Colonic mucosa (tissue), 4 donors: Measurements from ENCODE around the gene GTSE1. TPM values are rescaled to one million over a fixed set of nuclear protein-coding genes. Genes with fewer than 3 reads are reported as not detected.

Source experiments
- DNase-seq: peaks from one replicate; pipeline ENCODE4 v3.0.0-alpha.2; 2020
- H3K27ac ChIP-seq: fragments of 200-600 bp; one replicate; pipeline ENCODE4 v1.8.0; 2021
- H3K27me3 ChIP-seq: fragments of 200-600 bp; one replicate; pipeline ENCODE4 v1.8.0; 2021
- H3K36me3 ChIP-seq: fragments of 200-600 bp; one replicate; pipeline ENCODE4 v1.8.0; 2021
- H3K4me1 ChIP-seq: fragments of 200-600 bp; one replicate; pipeline ENCODE4 v1.8.0; 2021; ENCODE audit warnings: mild to moderate bottlenecking
- H3K4me3 ChIP-seq: fragments of 200-600 bp; one replicate; pipeline ENCODE4 v1.8.0; 2021
- H3K9ac ChIP-seq, 2 donors: one replicate each; pipeline ENCODE4 v1.7.0; 2013; ENCODE audit warnings: control low read depth in 2 of 2, low read depth in 2 of 2, low read length in 2 of 2
- H3K9me3 ChIP-seq: fragments of 200-600 bp; one replicate; pipeline ENCODE4 v1.8.0; 2021
- intact Hi-C: fragments of 100-400 bp; cut with DNase I; formaldehyde crosslinking; loops from one replicate; pipeline ENCODE4 v1.14.1; 2022
- total RNA-seq, 2 donors: library from RNA; stranded (reverse); fragmentation: NEBNext Ultra II Directional in 1 of 2; extraction: Animal tissue kit (Norgen Biotek cat#: 25700) in 1 of 2; gene quantifications; one replicate each; pipeline ENCODE4 v1.2.1, GENCODE V29; 2021
- TF ChIP-seq, protein P1 (sequence below): fragments of 200-600 bp; IDR thresholded peaks from one replicate; pipeline ENCODE4 v1.8.0; 2022; ENCODE audit warnings: antibody characterized with exemption, mild to moderate bottlenecking
- donor health status: healthy.
- donor health status: DM: no; HTN: no; CAD: no.
- donor health status: DM: no; HTN: no; CAD: no.

Gene GTSE1
- total RNA-seq, 2 donors from 2014 or later: 7.8 to 38.8 TPM

GRCh38 chr22:46328797-46329196 lies 32.1 kb downstream of the GTSE1 start:
- DNase-seq: no peak
- H3K4me3 ChIP-seq: no peak overlapping the region
- H3K9ac ChIP-seq: no peak overlapping the region
- H3K9me3 ChIP-seq: no peaks in the 10 kb centered on the region
- TF ChIP-seq, protein P1, sequence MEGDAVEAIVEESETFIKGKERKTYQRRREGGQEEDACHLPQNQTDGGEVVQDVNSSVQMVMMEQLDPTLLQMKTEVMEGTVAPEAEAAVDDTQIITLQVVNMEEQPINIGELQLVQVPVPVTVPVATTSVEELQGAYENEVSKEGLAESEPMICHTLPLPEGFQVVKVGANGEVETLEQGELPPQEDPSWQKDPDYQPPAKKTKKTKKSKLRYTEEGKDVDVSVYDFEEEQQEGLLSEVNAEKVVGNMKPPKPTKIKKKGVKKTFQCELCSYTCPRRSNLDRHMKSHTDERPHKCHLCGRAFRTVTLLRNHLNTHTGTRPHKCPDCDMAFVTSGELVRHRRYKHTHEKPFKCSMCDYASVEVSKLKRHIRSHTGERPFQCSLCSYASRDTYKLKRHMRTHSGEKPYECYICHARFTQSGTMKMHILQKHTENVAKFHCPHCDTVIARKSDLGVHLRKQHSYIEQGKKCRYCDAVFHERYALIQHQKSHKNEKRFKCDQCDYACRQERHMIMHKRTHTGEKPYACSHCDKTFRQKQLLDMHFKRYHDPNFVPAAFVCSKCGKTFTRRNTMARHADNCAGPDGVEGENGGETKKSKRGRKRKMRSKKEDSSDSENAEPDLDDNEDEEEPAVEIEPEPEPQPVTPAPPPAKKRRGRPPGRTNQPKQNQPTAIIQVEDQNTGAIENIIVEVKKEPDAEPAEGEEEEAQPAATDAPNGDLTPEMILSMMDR: no peak
- intact Hi-C loops: no loop called here
- no peaks in the 10 kb centered on the region for H3K36me3 ChIP-seq
- H3K4me1 ChIP-seq: no peaks in the 10 kb centered on the region
- H3K27me3 ChIP-seq: no peaks in the 10 kb centered on the region
- H3K27ac ChIP-seq: no peak overlapping the region

- H3K4me1 ChIP-seq: no peaks in the 10 kb centered on the region
- H3K4me3 ChIP-seq: no peak overlapping the region
- DNase-seq: no peak
- no peak overlapping the region for H3K9ac ChIP-seq
- H3K36me3 ChIP-seq: no peaks in the 10 kb centered on the region
- H3K9me3 ChIP-seq: no peaks in the 10 kb centered on the region
- TF ChIP-seq, protein P1: no peak
- intact Hi-C loops: no loop called here
- H3K27me3 ChIP-seq: no peaks in the 10 kb centered on the region
- no peak overlapping the region for H3K27ac ChIP-seq
Measured at GRCh38 chr22:46329616-46330015, 32.9 kb downstream of the GTSE1 start.

DNA sequence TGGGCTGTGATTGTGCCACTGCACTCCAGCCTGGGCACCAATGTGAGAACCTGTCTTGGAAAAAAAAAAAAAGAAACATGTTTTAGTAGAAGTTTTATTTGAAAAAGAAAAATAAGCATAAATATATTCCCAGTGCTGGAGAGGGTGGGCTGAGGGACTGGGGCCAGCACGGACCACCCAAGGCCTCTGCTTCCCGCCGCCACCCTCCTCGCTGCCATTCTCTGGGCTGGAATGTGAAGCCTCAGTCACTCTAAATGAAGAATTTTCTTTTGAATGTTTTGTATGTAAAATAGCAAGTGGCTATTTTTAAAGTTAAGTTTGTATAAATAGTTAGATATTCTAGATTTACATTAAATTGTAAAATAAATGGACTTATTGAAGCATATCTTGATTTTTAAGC lies 33.8 kb downstream of the GTSE1 start:
- no peaks in the 10 kb centered on the region for H3K27me3 ChIP-seq
- no peaks in the 10 kb centered on the region for H3K9me3 ChIP-seq
- H3K9ac ChIP-seq: no peak overlapping the region
- TF ChIP-seq, protein P1: no peak
- intact Hi-C loops: no loop called here
- no peak overlapping the region for H3K4me3 ChIP-seq
- no peaks in the 10 kb centered on the region for H3K36me3 ChIP-seq
- no peak overlapping the region for H3K27ac ChIP-seq
- no peaks in the 10 kb centered on the region for H3K4me1 ChIP-seq
- DNase-seq: no peak

DNA sequence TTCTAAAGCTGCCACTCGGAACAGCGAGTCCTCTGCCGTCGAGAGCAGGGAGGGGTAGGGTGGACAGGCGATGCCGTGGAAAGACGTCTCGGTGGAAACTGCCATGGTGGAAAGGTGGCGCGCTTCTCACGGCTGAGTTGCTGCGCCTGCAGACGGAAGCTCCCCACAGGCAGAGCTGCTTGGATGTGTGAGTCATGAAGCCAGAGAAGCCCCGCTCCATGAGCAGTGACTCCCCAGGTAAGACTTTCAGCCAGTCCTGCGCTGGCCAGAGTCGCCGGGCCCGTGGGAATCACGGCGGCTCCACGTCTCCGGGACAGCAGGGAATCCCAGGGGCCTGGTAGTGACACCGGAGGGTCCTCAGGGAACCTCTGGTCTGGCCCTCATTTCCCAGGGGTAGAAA lies 34.8 kb downstream of the GTSE1 start:
- Histone ChIP-seq H3K27ac (no peak overlapping the region), H3K4me3 (no peak overlapping the region), H3K9ac (no peak overlapping the region), H3K9me3 (no peaks in the 10 kb centered on the region), H3K27me3 (no peaks in the 10 kb centered on the region), H3K4me1 (peaks cover 1% of the 10 kb centered on the region), H3K36me3 (no peaks in the 10 kb centered on the region)
- no peak for DNase-seq
- TF ChIP-seq, protein P1: no peak
- intact Hi-C loops: no loop called here

DNA sequence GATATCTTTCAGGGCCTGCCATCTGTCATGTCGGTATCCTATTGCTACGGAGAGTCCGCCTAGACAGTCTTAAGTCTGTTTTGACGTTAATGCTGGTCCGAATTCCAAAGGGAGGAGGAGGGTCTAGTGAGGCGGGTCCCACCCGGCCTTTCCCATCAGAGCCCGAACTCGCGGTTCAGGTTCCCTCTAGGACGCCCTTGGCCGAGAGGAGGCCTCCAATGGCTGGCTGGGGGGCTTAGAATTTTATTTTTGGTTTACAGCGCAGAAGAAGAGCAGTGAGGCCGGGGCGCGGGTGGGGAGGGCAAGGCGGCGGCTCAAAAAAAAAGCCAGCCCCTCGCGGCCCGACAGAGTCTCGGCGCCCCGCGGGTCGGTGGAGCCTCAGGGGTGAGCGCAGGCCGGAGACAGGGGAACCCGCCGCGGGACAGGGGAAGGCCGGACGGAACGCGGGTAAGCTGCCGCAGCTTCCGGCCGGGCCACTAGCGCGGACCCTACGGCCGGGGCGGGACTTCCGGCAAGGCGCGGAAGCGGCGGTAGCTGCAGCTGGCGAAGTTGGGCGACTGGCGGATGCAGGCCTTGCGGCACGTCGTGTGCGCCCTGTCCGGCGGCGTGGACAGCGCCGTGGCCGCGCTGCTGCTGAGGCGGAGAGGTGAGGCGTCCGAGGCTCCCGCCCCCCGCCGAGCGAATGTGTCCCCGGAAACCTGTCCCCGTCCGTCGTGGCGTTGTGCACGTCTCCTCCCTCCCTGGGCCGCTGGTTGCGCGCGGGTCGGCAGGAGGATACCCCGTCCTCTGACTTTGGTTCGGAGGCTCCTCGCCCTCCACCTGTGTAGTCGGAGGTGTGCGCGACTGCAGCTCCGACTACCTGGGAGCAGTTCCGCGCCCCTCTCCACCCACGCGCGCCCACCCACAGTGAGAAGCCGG lies 38.8 kb downstream of the GTSE1 start, which contains the start of gene TRMU:
TSS of gene TRMU (plus strand) at position 514 of the 918 bp plus-strand sequence. CDS start at position 565, 51 bp downstream.
- Histone ChIP-seq H3K27ac (peak within 1 kb of the TSS; percentile 76), H3K9ac (peak within 1 kb of the TSS; percentile 88 to 91), H3K4me1 (peaks cover 6% of the 10 kb centered on the region), H3K9me3 (no peaks in the 10 kb centered on the region), H3K36me3 (peaks cover 10% of the 10 kb centered on the region), H3K4me3 (peak within 1 kb of the TSS; percentile 80), H3K27me3 (no peaks in the 10 kb centered on the region)
- intact Hi-C loops: no loop called here
- peak; percentile 82 for DNase-seq
- TF ChIP-seq, protein P1: no peak
